Stimulated activated CD4-positive, alpha-beta T cell treated with anti-CD3 and anti-CD28 coated beads, Interleukin-4, amount 100 ng/mL, for 24 hours (primary cell): ENCODE results near the gene HOXB9.

Experiments
- DNase-seq: peaks from one replicate; pipeline ENCODE4 v3.0.0-alpha.2; 2020

HOXB9 gene

DNA sequence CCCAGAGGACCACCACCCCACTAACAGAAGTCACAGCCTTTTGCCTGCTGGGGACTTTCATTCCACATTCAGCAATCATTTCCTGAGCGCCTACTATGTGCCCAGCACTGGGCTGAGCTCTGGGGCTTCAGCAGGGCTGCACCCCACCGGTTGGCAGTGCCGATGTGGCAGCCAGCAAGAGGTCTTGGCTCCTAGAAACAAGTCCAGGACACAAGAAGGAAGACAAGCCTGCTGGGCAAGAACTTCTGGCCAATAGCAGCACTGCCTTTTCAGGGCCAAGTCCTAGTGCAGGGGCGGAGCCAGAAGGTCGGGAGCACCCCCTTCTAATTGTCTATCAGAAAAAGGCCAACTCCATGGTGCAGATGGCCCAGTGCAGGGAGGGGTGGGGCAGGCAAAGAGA is 13.0 kb upstream of the HOXB9 start:
- DNase-seq: no peak

DNA sequence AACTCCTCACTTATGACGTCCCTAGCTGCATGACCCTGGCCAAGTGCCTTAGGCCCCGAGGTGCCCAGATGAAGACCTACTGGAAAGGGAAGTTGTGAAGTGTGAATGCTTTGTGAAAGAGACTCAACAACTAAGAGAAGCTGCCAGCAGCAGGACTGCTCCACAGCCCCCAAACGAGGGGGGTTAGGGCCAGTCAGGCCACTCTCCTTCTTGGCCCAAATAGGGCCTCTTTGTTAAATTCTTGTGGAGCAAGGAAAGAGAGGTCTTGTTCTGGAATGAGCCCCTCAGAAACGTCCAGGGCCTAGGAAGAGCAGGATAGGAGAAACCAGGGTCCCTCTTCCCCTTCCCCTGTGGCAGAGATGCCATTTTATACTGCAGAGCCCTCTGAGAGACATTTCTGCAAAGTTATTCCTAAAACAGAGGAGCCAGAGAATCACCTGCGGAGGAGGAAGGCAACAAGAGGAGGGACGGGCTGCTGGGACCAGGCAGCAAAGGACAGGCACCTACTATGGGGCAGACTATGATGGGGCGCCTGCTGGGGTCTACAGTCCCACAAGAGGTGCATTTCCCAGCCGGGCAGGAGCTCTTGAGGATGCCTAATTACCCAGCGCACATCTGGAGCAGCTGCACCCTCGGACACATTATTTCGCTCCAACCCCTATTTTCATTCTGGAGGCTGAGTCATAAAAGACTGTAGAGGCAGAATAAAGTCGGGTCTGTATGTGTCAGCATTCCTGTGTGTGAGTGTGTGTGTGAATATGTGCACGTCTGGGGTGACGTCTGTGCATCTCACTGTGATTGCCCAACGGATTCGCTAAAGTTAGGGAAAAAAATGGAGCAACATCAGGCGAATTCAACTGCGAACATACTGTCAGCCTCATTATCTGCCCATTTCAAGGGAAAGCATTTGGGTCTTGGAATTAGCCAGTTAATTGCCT is 11.4 kb upstream of the HOXB9 start:
- no peak for DNase-seq

- DNase-seq: peak; percentile 73
These were observed 10.2 kb upstream of the HOXB9 start for GRCh38 chr17:48636177-48637018.

DNA sequence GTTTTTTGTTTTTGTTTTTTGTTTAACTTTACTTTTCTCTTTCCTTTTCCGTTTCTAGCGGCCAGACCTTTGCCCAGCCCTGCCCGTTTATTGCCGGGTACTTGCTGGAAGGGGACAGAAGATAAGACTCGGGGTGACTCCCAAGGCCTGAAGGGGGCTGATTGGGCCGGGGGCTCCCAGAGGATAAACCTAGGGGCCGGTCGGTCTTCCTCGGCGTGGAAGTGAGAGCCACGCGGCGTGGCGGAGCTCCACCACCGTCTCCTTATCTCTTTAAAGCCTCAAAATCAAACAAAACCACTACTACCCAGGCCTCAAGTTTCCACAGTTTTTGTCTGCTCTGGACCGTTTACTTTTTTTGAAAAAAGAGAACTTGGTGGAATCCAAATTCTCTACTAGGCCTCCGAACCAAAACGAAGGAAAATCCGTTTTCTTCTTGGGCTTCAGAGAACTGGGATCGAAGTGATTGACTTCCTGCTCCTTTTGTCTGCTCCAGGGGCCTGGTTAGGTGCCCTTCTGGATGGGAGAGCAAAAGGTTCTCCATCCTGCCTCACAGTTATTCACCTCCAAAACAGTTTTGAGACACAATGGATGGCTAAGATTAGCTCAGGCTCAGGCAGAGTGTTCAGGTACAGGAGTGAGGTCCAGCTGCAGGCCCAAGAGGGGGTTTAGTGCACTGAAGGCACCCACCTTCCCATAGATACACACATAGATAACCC is 8.5 kb upstream of the HOXB9 start:
- DNase-seq: no peak

DNA sequence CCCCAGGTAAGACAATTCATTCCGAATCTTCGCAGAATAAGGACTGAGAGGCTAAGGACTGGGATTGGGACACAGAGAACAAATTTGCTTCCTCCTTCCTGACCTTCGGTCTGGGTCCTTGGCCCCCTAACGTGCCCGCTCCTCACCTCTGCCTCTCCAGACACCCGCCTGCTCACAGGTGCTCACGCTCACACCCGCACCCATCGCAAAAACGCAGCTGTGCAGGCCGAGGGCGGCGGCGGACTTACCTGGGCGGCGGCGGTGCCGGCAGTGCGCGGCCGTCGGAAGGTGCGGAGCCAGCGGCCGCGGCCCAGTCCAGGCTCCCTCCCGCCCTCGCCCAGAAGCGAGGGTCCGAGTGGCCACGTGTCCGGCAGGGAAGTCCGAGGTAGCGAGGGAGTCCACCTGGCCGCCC is 7.1 kb upstream of the HOXB9 start:
- DNase-seq: no peak

- DNase-seq: no peak
These were observed 6.6 kb upstream of the HOXB9 start for GRCh38 chr17:48632579-48633265.

- DNase-seq: no peak
These were observed 5.8 kb upstream of the HOXB9 start for GRCh38 chr17:48631693-48632578.

DNA sequence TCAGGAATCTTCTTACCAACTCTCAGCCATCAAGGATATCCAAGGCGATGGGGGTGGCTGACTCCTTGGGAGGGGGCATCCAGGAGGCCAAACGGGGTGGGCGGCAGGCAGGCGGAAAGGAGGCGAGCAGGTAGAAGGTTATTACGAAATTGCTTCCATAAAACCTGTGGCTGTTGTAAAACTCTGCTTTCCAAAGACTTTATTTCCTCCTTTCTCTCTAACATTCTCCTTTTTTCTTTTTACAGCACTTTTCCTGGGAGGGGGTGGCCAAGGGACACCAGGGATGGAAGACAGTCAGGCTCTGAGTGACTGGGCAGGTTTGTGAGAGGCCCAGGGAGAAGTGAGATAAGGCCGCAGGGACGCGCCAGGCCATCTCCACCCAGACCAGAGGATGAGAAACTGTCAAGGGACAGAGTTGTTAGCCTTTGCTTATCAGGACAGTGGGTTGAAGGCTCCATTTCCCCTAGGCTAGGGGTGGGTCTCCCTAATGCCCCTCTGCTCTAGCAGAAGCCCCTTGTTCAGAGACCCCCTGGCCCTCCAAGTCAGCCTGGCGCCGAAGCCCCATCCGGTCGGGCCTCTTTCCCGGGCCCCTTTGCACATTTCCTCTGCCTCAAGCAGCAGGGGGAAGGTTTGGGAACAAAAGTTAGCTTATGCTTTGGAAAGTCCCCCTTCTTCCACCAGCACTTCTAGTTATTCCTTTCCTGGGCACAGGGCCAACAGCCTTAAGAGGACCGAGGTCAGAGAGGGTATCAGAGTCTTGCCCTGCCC is 5.0 kb upstream of the HOXB9 start:
- no peak for DNase-seq

DNA sequence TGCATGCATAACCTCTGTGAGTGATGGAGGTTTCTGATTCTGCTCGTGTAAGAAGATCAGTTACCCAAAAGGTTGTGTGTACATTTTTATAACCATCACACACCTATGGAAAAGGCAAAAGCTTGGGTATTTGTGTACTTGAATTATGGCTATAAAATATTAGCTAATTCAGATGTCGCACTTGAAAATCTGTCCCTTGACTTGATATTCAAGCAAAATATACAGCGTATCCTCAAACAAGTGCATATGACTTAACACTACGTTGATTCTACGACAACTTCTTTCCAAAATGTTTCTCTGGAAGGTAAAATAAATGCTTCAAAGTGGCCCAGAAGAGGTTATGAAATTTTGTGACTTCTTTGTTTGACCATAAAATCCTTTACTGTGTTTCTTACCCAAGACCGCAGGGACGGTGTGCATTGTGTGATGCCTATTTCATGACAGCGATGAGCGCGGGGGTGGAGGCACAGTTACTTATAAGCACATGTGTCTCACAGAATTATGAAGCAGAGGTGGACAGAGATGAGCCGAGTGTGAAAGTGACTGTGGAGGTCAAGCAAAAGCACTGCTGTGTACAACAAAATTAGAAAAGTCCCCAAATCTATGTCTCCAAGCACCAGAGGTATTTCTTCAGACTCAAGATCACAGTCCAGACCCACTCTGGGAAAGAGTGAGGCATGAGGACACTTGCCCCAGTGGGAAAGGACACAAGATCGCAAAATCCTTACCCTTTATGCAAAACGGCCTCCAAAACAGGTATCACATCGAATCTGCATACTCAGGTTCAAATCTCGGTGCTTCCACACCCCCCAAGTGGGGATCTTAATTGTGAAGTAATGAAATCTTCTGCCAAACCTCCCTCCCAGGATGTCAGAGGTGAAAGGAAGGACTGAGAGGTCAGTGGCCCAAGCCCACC is 4.1 kb upstream of the HOXB9 start:
- no peak for DNase-seq

GRCh38 chr17:48629411-48629759 is 3.2 kb upstream of the HOXB9 start:
- DNase-seq: no peak

DNA sequence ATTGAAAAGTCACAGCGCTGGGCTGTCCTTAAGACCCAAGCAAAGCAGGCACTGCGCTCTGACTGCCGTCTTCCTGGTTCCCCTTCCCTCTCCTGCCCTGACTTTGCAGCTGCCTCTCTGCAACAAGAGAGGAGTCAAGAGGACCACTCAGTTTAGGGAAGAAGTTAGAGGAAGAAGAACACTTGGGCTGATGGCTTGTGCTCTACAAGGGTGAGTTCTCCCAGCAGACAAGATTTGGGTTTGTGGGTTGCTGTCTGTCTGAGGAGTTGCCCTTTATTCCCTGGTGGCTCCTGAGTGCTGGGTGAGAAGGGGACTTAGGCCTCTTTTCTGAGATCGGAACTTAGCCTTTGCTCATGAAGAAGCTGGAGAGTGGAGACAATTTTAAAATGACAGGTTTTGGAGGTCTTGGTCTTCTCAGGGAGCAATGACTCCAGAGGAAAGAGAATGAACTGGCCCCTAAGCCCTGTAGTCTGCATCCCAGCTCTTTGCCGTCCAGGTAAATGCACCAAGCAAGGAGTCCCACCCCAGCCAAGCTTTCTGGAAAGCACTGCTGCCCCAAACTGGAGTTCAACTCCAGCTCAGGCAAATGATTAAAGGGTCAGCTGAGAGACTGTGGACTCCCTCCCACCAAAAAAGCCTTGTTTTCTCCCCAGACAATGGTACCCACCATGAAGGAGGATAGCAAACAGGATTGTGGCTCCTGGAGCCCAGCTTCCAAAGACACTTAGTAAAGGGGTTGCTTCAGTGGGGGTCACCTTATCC is 2.7 kb upstream of the HOXB9 start:
- no peak for DNase-seq

- no peak for DNase-seq
These were observed 1.7 kb upstream of the HOXB9 start for GRCh38 chr17:48627623-48628521.

DNA sequence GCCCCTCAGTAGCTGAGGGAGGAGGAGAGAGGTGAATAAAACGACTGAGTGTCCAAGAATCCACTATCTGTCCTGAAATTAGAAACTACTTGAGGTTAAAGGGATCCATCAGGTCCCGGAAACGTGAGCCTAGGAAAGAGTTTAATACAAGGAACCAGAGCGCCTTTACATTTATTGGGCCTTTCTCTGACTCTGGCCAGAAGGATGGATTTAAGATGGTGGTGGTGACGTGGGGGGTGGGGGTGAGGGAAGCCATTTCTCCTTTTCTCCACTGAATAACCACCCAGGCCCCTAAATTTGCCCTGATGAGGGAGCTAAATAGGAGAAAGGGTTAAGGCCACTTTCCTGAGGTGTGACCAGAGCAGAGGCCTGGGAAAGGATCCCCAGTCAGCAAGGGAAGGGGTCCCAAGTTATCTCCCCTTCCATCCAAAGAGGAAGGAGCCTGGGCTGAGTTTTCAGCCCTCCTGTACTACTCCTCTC is 1.0 kb upstream of the HOXB9 start:
- no peak for DNase-seq

GRCh38 chr17:48625495-48626244 is 488 bp downstream of the HOXB9 start:
- peak; percentile 43 for DNase-seq

- no peak for DNase-seq
These were observed 1.3 kb downstream of the HOXB9 start for GRCh38 chr17:48624544-48625494.

DNA sequence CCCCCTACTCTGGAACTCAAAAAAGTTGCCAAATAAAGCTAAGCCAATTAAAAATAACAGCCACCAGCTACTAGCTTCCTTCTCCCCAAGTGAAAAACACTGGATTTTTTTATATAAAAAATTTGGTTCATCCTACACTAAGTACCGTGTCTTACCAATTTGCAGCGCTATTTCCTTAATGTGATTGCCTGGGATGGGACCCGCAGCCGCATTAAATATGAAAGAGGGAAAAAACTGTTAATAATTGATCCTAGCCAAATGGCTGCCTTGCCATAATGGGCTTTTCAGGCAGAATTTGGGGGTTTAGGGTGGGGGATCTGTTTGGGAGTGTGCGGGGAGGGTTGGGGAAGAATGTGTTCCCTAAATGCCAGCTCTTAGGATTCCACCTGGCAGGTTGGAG is 2.0 kb downstream of the HOXB9 start:
- DNase-seq: no peak
